HEK293 (cell line): ENCODE data around the gene MAP2K6.

ENCODE experiments used
- CTCF ChIA-PET: fragments of 350-600 bp; formaldehyde crosslinking; extraction: SDS; loops from one replicate; lab custom pipeline; 2021; ENCODE audit warnings: antibody characterized with exemption; lab: Yijun Ruan, JAX
- POLR2A ChIA-PET: fragments of 300-600 bp; formaldehyde crosslinking; extraction: SDS; loops from one replicate; lab custom pipeline; 2020; ENCODE audit warnings: antibody characterized with exemption, inconsistent platforms; lab: Yijun Ruan, JAX
- H3K27ac ChIP-seq: fragments of 200-500 bp; sonication (Bioruptor generic); 2 replicates; pipeline ENCODE4 v1.5.1; 2014; ENCODE audit warnings: low read depth, low read length, control low read depth, inconsistent platforms; ENCODE audit errors: extremely low read depth
- H3K36me3 ChIP-seq, 2 experiments: fragments of 200-500 bp in 1 of 2; sonication (Bioruptor generic) in 1 of 2; 1 replicate in 1 of 2; 2 replicates in 1 of 2; pipeline ENCODE4 v1.5.1; 2014 to 2017; ENCODE audit warnings: inconsistent platforms in 2 of 2, low read length in 2 of 2; ENCODE audit not compliant: control insufficient read depth in 2 of 2, insufficient read depth in 1 of 2
- H3K4me1 ChIP-seq: fragments of 200-500 bp; sonication (Bioruptor generic); 2 replicates; pipeline ENCODE4 v1.5.1; 2014; ENCODE audit warnings: mild to moderate bottlenecking, low read length, inconsistent platforms; ENCODE audit not compliant: control insufficient read depth, insufficient read depth
- H3K4me3 ChIP-seq: 2 replicates; pipeline ENCODE4 v1.5.1; 2011; ENCODE audit warnings: low read depth, mild to moderate bottlenecking, control low read depth, low read length, moderate library complexity
- H3K9me3 ChIP-seq: fragments of 200-500 bp; sonication (Bioruptor generic); 2 replicates; pipeline ENCODE4 v1.5.1; 2014; ENCODE audit warnings: low read depth, low read length, inconsistent platforms; ENCODE audit not compliant: control insufficient read depth, insufficient read depth
- CTCF ChIP-seq: fragments of 450-650 bp; formaldehyde crosslinking; IDR thresholded peaks from 2 replicates; pipeline ENCODE4 v1.5.1; 2016; ENCODE audit warnings: missing biosample characterization, missing genetic modification characterization
- ELK4 ChIP-seq: IDR thresholded peaks from 2 replicates; pipeline ENCODE4 v1.6.1; 2011; ENCODE audit warnings: mild to moderate bottlenecking, low read depth, low read length, borderline replicate concordance
- FEZF1 ChIP-seq: fragments of 450-650 bp; formaldehyde crosslinking; IDR thresholded peaks from 2 replicates; pipeline ENCODE4 v1.5.1; 2016; ENCODE audit warnings: missing biosample characterization, missing genetic modification characterization
- KLF9 ChIP-seq: fragments of 450-650 bp; formaldehyde crosslinking; IDR thresholded peaks from 2 replicates; pipeline ENCODE4 v1.5.1; 2016; ENCODE audit warnings: missing biosample characterization, missing genetic modification characterization, low read depth
- MEIS1 ChIP-seq: sonication (generic); formaldehyde crosslinking; IDR thresholded peaks from 2 replicates; pipeline ENCODE4 v1.8.1; 2022; ENCODE audit warnings: missing genetic modification reagents, mild to moderate bottlenecking, borderline replicate concordance
- PATZ1 ChIP-seq: fragments of 450-650 bp; formaldehyde crosslinking; IDR thresholded peaks from 2 replicates; pipeline ENCODE4 v1.5.1; 2016; ENCODE audit warnings: missing biosample characterization, missing genetic modification characterization
- PRDM1 ChIP-seq: fragments of 450-650 bp; formaldehyde crosslinking; IDR thresholded peaks from 2 replicates; pipeline ENCODE4; 2016; ENCODE audit warnings: missing biosample characterization, missing genetic modification characterization
- PRDM10 ChIP-seq: fragments of 450-650 bp; formaldehyde crosslinking; IDR thresholded peaks from 2 replicates; pipeline ENCODE4 v1.5.1; 2016; ENCODE audit warnings: missing biosample characterization, missing genetic modification characterization
- WT1 ChIP-seq: fragments of 450-650 bp; formaldehyde crosslinking; IDR thresholded peaks from 2 replicates; pipeline ENCODE4 v1.5.1; 2016; ENCODE audit warnings: missing biosample characterization, missing genetic modification characterization
- YY1 ChIP-seq: fragments of 450-650 bp; formaldehyde crosslinking; IDR thresholded peaks from 2 replicates; pipeline ENCODE4 v1.5.1; 2018; ENCODE audit warnings: missing biosample characterization, missing genetic modification characterization
- ZBTB10 ChIP-seq: fragments of 450-650 bp; formaldehyde crosslinking; IDR thresholded peaks from 2 replicates; pipeline ENCODE4 v1.5.1; 2016; ENCODE audit warnings: missing biosample characterization, missing genetic modification characterization
- ZBTB48 ChIP-seq: fragments of 450-650 bp; formaldehyde crosslinking; IDR thresholded peaks from 2 replicates; pipeline ENCODE4 v1.5.1; 2016; ENCODE audit warnings: missing biosample characterization, missing genetic modification characterization
- ZNF112 ChIP-seq: fragments of 450-650 bp; formaldehyde crosslinking; IDR thresholded peaks from 2 replicates; pipeline ENCODE4 v1.5.0; 2017; ENCODE audit warnings: missing biosample characterization, missing genetic modification characterization
- ZNF221 ChIP-seq: fragments of 450-650 bp; formaldehyde crosslinking; IDR thresholded peaks from 2 replicates; pipeline ENCODE4 v1.5.1; 2017; ENCODE audit warnings: missing biosample characterization, missing genetic modification characterization, borderline replicate concordance
- ZNF292 ChIP-seq: fragments of 450-650 bp; formaldehyde crosslinking; IDR thresholded peaks from 2 replicates; pipeline ENCODE4 v1.5.1; 2016; ENCODE audit warnings: low read depth, missing biosample characterization, missing genetic modification characterization, borderline replicate concordance
- ZNF501 ChIP-seq: fragments of 450-650 bp; formaldehyde crosslinking; IDR thresholded peaks from 2 replicates; pipeline ENCODE4 v1.5.1; 2016; ENCODE audit warnings: missing biosample characterization, missing genetic modification characterization
- ZNF513 ChIP-seq: fragments of 450-650 bp; IDR thresholded peaks from 2 replicates; pipeline ENCODE4 v1.5.1; 2018; ENCODE audit warnings: missing biosample characterization, missing genetic modification characterization
- ZNF514 ChIP-seq: fragments of 450-650 bp; formaldehyde crosslinking; IDR thresholded peaks from 2 replicates; pipeline ENCODE4 v1.5.1; 2016; ENCODE audit warnings: missing biosample characterization, missing genetic modification characterization
- ZNF561 ChIP-seq: fragments of 450-650 bp; IDR thresholded peaks from 2 replicates; pipeline ENCODE4 v1.5.1; 2018; ENCODE audit warnings: missing biosample characterization, missing genetic modification characterization, borderline replicate concordance
- ZNF654 ChIP-seq: fragments of 450-650 bp; formaldehyde crosslinking; IDR thresholded peaks from 2 replicates; pipeline ENCODE4 v1.5.1; 2016; ENCODE audit warnings: low read depth, missing biosample characterization, missing genetic modification characterization
- ZNF843 ChIP-seq: fragments of 450-650 bp; formaldehyde crosslinking; IDR thresholded peaks from 2 replicates; pipeline ENCODE4 v1.5.1; 2016; ENCODE audit warnings: missing biosample characterization, missing genetic modification characterization
- ZSCAN16 ChIP-seq: fragments of 450-650 bp; formaldehyde crosslinking; IDR thresholded peaks from 2 replicates; pipeline ENCODE4 v1.5.1; 2016; ENCODE audit warnings: missing biosample characterization, missing genetic modification characterization

Gene MAP2K6

GRCh38 chr17:69518951-69519350, 104.5 kb downstream of the MAP2K6 start:
- ChIA-PET POLR2A (no interaction called here), CTCF (interaction anchor here (1.1 kb wide), 1 partner anchor 99 kb away, joined by 6 read pairs; no protein-coding TSS in a partner anchor)
- Histone ChIP-seq H3K36me3 (peaks cover 0 to 5% of the 10 kb centered on the region in 2 experiments; a peak in 1 of 3 replicates), H3K4me1 (no peaks in the 10 kb centered on the region), H3K9me3 (no peaks in the 10 kb centered on the region), H3K27ac (no peak overlapping the region), H3K4me3 (no peak overlapping the region)
- no peak for TF ChIP-seq ZNF221
- TF ChIP-seq KLF9 (tag by site-specific recombination): no peak
- TF ChIP-seq ZNF561 (tag by site-specific recombination): no peak
- TF ChIP-seq ZNF112 (tag by site-specific recombination): no peak
- TF ChIP-seq ZSCAN16 (tag by site-specific recombination): no peak
- TF ChIP-seq ZNF292 (tag by site-specific recombination): no peak
- TF ChIP-seq PATZ1 (tag by site-specific recombination): no peak
- TF ChIP-seq ZBTB10 (tag by site-specific recombination): no peak
- no peak for TF ChIP-seq ZNF843 (tag by site-specific recombination)
- no peak for TF ChIP-seq MEIS1 (CRISPR knock-in tag)
- no peak for TF ChIP-seq WT1 (tag by site-specific recombination)
- no peak for TF ChIP-seq ZBTB48 (tag by site-specific recombination)
- no peak for TF ChIP-seq YY1 (tag by site-specific recombination)
- TF ChIP-seq PRDM10 (tag by site-specific recombination): no peak
- TF ChIP-seq FEZF1 (tag by site-specific recombination): no peak

GRCh38 chr17:69523244-69523861, 108.9 kb downstream of the MAP2K6 start:
- ChIA-PET CTCF (interaction anchor here (0.6 to 4.4 kb wide), 25 partner anchors 9 to 1718 kb away, joined by 3 to 35 read pairs (median 4); no protein-coding TSS in a partner anchor), POLR2A (no interaction called here)
- Histone ChIP-seq H3K27ac (no peak overlapping the region), H3K36me3 (no peaks in the 10 kb centered on the region; a peak in 1 of 3 replicates), H3K4me1 (no peaks in the 10 kb centered on the region), H3K9me3 (no peaks in the 10 kb centered on the region), H3K4me3 (no peak overlapping the region)
- TF ChIP-seq PRDM1 (0 out of 2 replicates have a peak, but pooled peaks have one; percentile 32), ZNF514 (tag by site-specific recombination) (no peak), CTCF (tag by site-specific recombination) (peak; percentile 32), ZNF654 (tag by site-specific recombination) (peak; percentile 71), ZNF513 (tag by site-specific recombination) (peak; percentile 29; the same call in 1 of the 2 replicates), ELK4 (no peak), ZNF501 (tag by site-specific recombination) (no peak)
